ENCODE results near the gene MICALL1. TPM values are rescaled to one million over a fixed set of nuclear protein-coding genes. Genes with fewer than 3 reads are reported as not detected.

The MICALL1 gene
- total and polyA plus RNA-seq, 9 of the 15 experiments (the other 6 are each of a cell fraction or from before 2014, with no cell fraction given) = 0.32 to 21.5 (median 6.1) TPM

DNA sequence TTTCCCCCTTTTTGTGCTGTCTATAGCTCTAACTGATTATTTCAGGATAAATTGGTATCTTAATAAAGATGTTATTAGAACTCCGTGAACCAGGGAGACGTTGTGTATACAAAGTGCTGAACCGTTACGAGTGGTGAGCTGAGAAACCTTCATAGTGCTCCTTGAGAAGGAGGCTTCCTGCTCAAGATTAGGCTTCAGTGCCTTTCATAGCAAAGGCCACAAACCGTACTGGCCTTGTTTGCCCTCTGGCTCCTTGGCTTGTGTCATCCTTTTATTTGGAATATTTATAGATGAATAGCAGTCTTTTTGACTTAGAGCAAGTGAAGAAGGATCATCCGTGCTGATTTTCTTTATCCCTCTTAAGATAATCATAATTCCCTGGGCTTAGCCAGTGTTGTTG lies 40.6 kb upstream of the MICALL1 start:
- DNase-seq (ENCODE audit: extremely low read depth in 1 of 4, low spot score in 3 of 4) (no peak), FAIRE-seq (no peak), ATAC-seq (no peak)
- in situ Hi-C loops (cut with MboI) = no loop called here
- H3K79me2 ChIP-seq (ENCODE audit: control insufficient read depth, insufficient read depth, low read length) = peaks cover 15% of the 10 kb centered on the region; the same call in 2 of the 3 replicates
- no peak overlapping the region for H3K4me3 ChIP-seq
- ChIA-PET CTCF (ENCODE audit: low intra/inter-chr PET ratio) (no interaction called here), POLR2A (no interaction called here)
- no peak overlapping the region for H3K9ac ChIP-seq (ENCODE audit: insufficient read depth in 1 of 2, low read depth in 2 of 2, low read length in 2 of 2)
- no peaks in the 10 kb centered on the region for H3K9me1 ChIP-seq (ENCODE audit: control insufficient read depth, insufficient read depth, low read length)
- H4K20me1 ChIP-seq (replicated peaks; ENCODE audit: control insufficient read depth, insufficient read depth, low read length) = no peaks in the 10 kb centered on the region
- no TSS peak for BruUV-seq (replicated peaks)
- no peak overlapping the region for H3K4me2 ChIP-seq (ENCODE audit: insufficient read depth, low read length)
- no peaks in the 10 kb centered on the region; a peak in 1 of 5 replicates for H3K4me1 ChIP-seq (replicated peaks in 1 of 2; ENCODE audit: control insufficient read depth in 2 of 2, insufficient read depth in 2 of 2, low read length in 2 of 2)
- H2AFZ ChIP-seq (ENCODE audit: low read depth, low read length) = no peak overlapping the region
- no peaks in the 10 kb centered on the region for H3K9me3 ChIP-seq (replicated peaks; ENCODE audit: control insufficient read depth, insufficient read depth, low read depth, low read length)
- intact Hi-C loops (cut with micrococcal nuclease) = no loop called here
- H3K27me3 ChIP-seq (ENCODE audit: control insufficient read depth in 2 of 2, insufficient read depth in 2 of 2, low read length in 2 of 2) = no peaks in the 10 kb centered on the region
- no peak for TF ChIP-seq ATF3 (IDR thresholded peaks at IDR 0.05)
- no peak for TF ChIP-seq ATF3 (CRISPR knock-in tag; conservative IDR thresholded peaks at IDR 0.05)
- no peak for TF ChIP-seq HNRNPUL1 (IDR thresholded peaks at IDR 0.05; ENCODE audit: low read length)
- TF ChIP-seq MIER1 (IDR thresholded peaks at IDR 0.05; ENCODE audit: low read depth) = no peak
- no peak for TF ChIP-seq TCF3 (CRISPR knock-in tag; IDR thresholded peaks at IDR 0.05)
- no peak for TF ChIP-seq ZNF512 (tag; IDR thresholded peaks at IDR 0.05)
- TF ChIP-seq RERE (CRISPR knock-in tag; IDR thresholded peaks at IDR 0.05; ENCODE audit: borderline replicate concordance) = no peak
- TF ChIP-seq ZKSCAN8 (CRISPR knock-in tag; IDR thresholded peaks at IDR 0.05) = no peak
- no peak for TF ChIP-seq U2AF2 (optimal IDR thresholded peaks at IDR 0.05; ENCODE audit: low read depth, low read length)
- no peak for TF ChIP-seq CGGBP1 (CRISPR knock-in tag; IDR thresholded peaks at IDR 0.05)
- peaks cover 84% of the 10 kb centered on the region for H3K36me3 ChIP-seq (ENCODE audit: control insufficient read depth, insufficient read depth, low read length)
- no peak overlapping the region for H3K27ac ChIP-seq (ENCODE audit: extremely low read depth, low read depth, low read length)
- WGBS (ENCODE audit: insufficient coverage, low coverage, missing lambda C conversion rate) = 90% methylated on average over 6 of the region's 6 CpGs

Measured in K562 (cell line).